ENCODE measurements around the gene FST.

Gene FST

GRCh38 chr5:53515988-53516387 lies 35.6 kb downstream of the FST start:
- no peak for TF ChIP-seq CTCF (IDR thresholded peaks at IDR 0.05; ENCODE audit: insufficient read depth, low read depth, low read length, missing control alignments)
- H3K4me3 ChIP-seq (ENCODE audit: low read length) = no peak overlapping the region
- no peak for DNase-seq (ENCODE audit: low read depth)

GRCh38 chr5:53520813-53521212 lies 40.4 kb downstream of the FST start:
- DNase-seq (ENCODE audit: low read depth) = no peak
- no peak overlapping the region for H3K4me3 ChIP-seq (ENCODE audit: low read length)
- TF ChIP-seq CTCF (IDR thresholded peaks at IDR 0.05; ENCODE audit: insufficient read depth, low read depth, low read length, missing control alignments) = no peak

Data from epithelial cell of esophagus (primary cell).